Osteocyte (in vitro differentiated cells): ENCODE data around the gene PAQR3. TPM values are rescaled to one million over a fixed set of nuclear protein-coding genes. Genes with fewer than 3 reads are reported as not detected.
"Not testable (repeated sequence)": the region's sequence is repeated elsewhere in the genome, so short reads cannot be mapped to it uniquely, and the experiment has no call there.

ENCODE experiments used
- DNase-seq: peaks from one replicate; pipeline ENCODE4 v3.0.0; 2021; ENCODE audit warnings: mixed read lengths; ENCODE audit not compliant: unreplicated experiment; ENCODE audit errors: extremely low spot score
- H3K27ac Mint-ChIP-seq: one replicate; pipeline ENCODE4 v1.8.0; 2021; ENCODE audit warnings: mild to moderate bottlenecking, mixed read lengths; ENCODE audit not compliant: unreplicated experiment
- H3K27me3 Mint-ChIP-seq: one replicate; pipeline ENCODE4 v1.8.0; 2021; ENCODE audit warnings: mixed read lengths; ENCODE audit not compliant: unreplicated experiment
- H3K36me3 Mint-ChIP-seq: one replicate; pipeline ENCODE4 v1.8.0; 2021; ENCODE audit warnings: mixed read lengths; ENCODE audit not compliant: unreplicated experiment
- H3K4me1 Mint-ChIP-seq: one replicate; pipeline ENCODE4 v1.8.0; 2021; ENCODE audit warnings: mixed read lengths; ENCODE audit not compliant: unreplicated experiment
- H3K4me3 Mint-ChIP-seq: one replicate; pipeline ENCODE4 v1.8.0; 2021; ENCODE audit warnings: mild to moderate bottlenecking, moderate library complexity, mixed read lengths; ENCODE audit not compliant: unreplicated experiment
- H3K9me3 Mint-ChIP-seq: one replicate; pipeline ENCODE4 v1.8.0; 2021; ENCODE audit warnings: mixed read lengths; ENCODE audit not compliant: unreplicated experiment
- CTCF ChIP-seq: fragments of 200-600 bp; sonication (generic); IDR thresholded peaks from 2 replicates; pipeline ENCODE4 v1.5.0; 2021; ENCODE audit warnings: antibody characterized with exemption, mild to moderate bottlenecking, moderate library complexity
- total RNA-seq: library from RNA; stranded (reverse); gene quantifications from 2 replicates; pipeline ENCODE4 v1.2.1, GENCODE V29; 2021

The PAQR3 gene
- total RNA-seq, 1 donor from 2014 or later = 12.4 TPM

DNA sequence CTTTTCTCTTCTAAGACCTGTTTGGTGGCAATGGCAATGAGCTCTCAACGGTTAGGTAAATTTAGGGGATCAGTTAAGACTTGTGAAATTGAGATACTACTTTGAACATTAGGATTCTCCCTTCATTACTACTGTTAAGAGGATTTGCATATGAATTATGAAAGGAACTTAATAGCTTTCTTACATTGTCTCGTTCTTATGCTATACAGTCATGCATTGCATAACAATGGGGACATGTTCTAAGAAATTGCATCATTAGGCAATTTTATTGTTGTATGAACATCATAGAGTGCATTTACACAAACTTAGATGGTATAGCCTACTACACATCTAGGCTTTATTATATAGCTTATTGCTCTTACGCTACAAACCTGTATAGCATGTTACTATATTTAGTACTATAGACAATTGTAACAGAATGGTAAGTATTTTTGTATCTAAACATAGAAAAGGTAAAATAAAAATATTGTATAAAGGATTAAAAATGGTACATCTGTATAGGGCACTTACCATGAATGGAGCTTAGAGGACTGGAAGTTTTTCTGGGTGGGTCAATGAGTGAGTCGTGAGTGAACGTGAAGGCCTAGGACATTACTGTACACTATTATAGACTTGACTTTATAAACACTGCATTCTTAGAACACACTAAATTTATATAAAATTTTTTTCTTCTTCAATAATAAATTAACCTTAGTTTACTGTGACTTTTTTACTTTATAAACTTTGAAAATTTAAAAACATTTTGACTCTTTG is 62.5 kb downstream of the PAQR3 start:
- H3K9me3 Mint-ChIP-seq = no peaks in the 10 kb centered on the region
- H3K27me3 Mint-ChIP-seq = no peaks in the 10 kb centered on the region
- no peak overlapping the region for H3K27ac Mint-ChIP-seq
- H3K4me1 Mint-ChIP-seq = no peaks in the 10 kb centered on the region
- H3K36me3 Mint-ChIP-seq = peaks cover 20% of the 10 kb centered on the region
- no peak for DNase-seq
- no peak for TF ChIP-seq CTCF
- H3K4me3 Mint-ChIP-seq = no peak overlapping the region

DNA sequence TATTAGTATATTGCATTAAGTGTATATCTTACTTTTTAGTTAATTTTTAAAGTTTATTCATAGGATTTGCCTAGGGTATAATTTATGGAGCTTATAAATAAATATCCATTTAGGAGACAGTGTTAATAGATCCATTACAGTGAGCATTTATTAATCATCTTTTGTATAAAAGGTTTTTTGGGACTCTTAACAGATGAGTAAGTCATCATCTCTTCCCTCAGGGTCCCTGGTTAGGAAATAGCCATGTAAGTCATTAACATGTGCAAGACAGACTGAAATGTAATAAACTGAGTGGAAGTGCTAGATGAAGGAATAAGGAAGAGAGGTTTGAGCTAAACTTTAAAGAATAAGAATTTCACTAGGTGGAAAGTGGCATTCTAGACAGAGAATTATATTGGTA is 69.2 kb downstream of the PAQR3 start:
- H3K36me3 Mint-ChIP-seq = peaks cover 29% of the 10 kb centered on the region
- no peak for TF ChIP-seq CTCF
- no peaks in the 10 kb centered on the region for H3K9me3 Mint-ChIP-seq
- H3K4me3 Mint-ChIP-seq = no peak overlapping the region
- H3K27ac Mint-ChIP-seq = no peak overlapping the region
- no peak for DNase-seq
- H3K4me1 Mint-ChIP-seq = no peaks in the 10 kb centered on the region
- no peaks in the 10 kb centered on the region for H3K27me3 Mint-ChIP-seq

DNA sequence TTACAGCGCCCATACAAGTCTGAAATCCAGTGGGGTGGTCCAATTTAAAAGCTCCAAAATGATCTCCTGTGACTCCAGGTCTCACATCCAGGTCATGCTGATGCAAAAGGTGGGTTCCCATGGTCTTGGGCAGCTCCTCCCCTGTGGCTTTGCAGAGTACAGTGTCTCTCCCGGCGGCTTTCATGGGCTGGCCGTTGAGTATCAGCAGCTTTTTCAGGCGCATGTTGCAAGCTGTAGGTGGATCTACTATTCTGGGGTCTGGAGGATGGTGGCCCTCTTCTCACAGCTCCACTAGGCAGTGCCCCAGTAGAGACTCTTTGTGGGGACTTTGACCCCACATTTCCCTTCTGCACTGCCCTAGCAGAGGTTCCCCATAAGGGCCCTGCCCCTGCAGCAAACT is 70.5 kb downstream of the PAQR3 start:
- H3K27me3 Mint-ChIP-seq, H3K4me3 Mint-ChIP-seq, H3K9me3 Mint-ChIP-seq, H3K4me1 Mint-ChIP-seq, H3K27ac Mint-ChIP-seq, DNase-seq: not testable (repeated sequence)
- peaks cover 24% of the 10 kb centered on the region for H3K36me3 Mint-ChIP-seq

DNA sequence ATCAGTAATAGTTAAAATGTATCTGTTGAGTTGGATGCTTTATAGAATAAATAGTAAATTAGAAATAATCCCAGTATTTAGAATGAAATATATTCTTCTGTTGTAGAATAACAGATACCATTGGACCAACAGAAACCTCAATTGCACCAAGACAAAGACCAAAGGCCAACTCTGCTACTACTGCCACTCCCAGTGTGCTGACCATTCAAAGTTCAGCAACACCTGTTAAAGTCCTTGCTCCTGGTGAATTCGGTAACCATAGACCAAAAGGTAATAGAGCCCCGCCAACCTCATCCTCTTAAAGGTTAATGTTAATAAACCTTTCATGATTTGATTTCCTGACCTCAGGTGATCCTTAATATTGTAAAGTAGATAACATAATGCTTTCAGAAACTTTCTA is 73.8 kb downstream of the PAQR3 start:
- no peak for DNase-seq
- Mint-ChIP-seq H3K4me1 (peaks cover 2% of the 10 kb centered on the region), H3K27ac (no peak overlapping the region), H3K9me3 (no peaks in the 10 kb centered on the region), H3K27me3 (no peaks in the 10 kb centered on the region), H3K36me3 (peaks cover 10% of the 10 kb centered on the region), H3K4me3 (no peak overlapping the region)
- no peak for TF ChIP-seq CTCF

GRCh38 chr4:78864405-78865024 is 74.7 kb downstream of the PAQR3 start:
- H3K36me3 Mint-ChIP-seq = peaks cover 15% of the 10 kb centered on the region
- no peaks in the 10 kb centered on the region for H3K9me3 Mint-ChIP-seq
- no peak overlapping the region for H3K27ac Mint-ChIP-seq
- peak; percentile 79 for TF ChIP-seq CTCF
- H3K4me3 Mint-ChIP-seq = no peak overlapping the region
- H3K4me1 Mint-ChIP-seq = peaks cover 2% of the 10 kb centered on the region
- DNase-seq = no peak
- H3K27me3 Mint-ChIP-seq = no peaks in the 10 kb centered on the region
